ENCODE results near the gene CRISPLD2.

CRISPLD2 gene

GRCh38 chr16:84803146-84803545 lies 16.6 kb upstream of the CRISPLD2 start:
- ChIA-PET CTCF (no interaction called here), POLR2A (no interaction called here)
- Histone ChIP-seq H3K27ac (ENCODE audit: extremely low read depth, low read depth, low read length) (no peak overlapping the region), H3K4me3 (ENCODE audit: low read depth, low read length) (no peak overlapping the region), H3K4me1 (ENCODE audit: control insufficient read depth, insufficient read depth, low read length) (no peaks in the 10 kb centered on the region), H3K36me3 (ENCODE audit: control insufficient read depth in 2 of 2, insufficient read depth in 1 of 2, low read length in 2 of 2) (no peaks in the 10 kb centered on the region), H3K9me3 (ENCODE audit: control insufficient read depth, insufficient read depth, low read depth, low read length) (no peaks in the 10 kb centered on the region)
- TF ChIP-seq ZEB2 (tag by site-specific recombination; IDR thresholded peaks at IDR 0.05): no peak

- TF ChIP-seq ZNF660 (tag by site-specific recombination; IDR thresholded peaks at IDR 0.05) (no peak), YY1 (tag by site-specific recombination; IDR thresholded peaks at IDR 0.05) (no peak), PRDM10 (tag by site-specific recombination; IDR thresholded peaks at IDR 0.05) (0 out of 2 replicates have a peak, but pooled peaks have one; percentile 3)
- POLR2A ChIA-PET: no interaction called here
- Histone ChIP-seq H3K9me3 (ENCODE audit: control insufficient read depth, insufficient read depth, low read depth, low read length) (no peaks in the 10 kb centered on the region), H3K4me3 (ENCODE audit: low read depth, low read length) (no peak overlapping the region), H3K27ac (ENCODE audit: extremely low read depth, low read depth, low read length) (no peak overlapping the region), H3K36me3 (ENCODE audit: control insufficient read depth in 2 of 2, insufficient read depth in 1 of 2, low read length in 2 of 2) (no peaks in the 10 kb centered on the region), H3K4me1 (ENCODE audit: control insufficient read depth, insufficient read depth, low read length) (no peaks in the 10 kb centered on the region)
- CTCF ChIA-PET: no interaction called here
Observed at GRCh38 chr16:84804326-84804725, 15.5 kb upstream of the CRISPLD2 start.

GRCh38 chr16:84806256-84806889 lies 13.4 kb upstream of the CRISPLD2 start:
- H3K4me3 ChIP-seq (ENCODE audit: low read depth, low read length): peak overlapping the region; percentile 16
- TF ChIP-seq TRIM28 (IDR thresholded peaks at IDR 0.05; ENCODE audit: borderline replicate concordance, low read length) (0 out of 2 replicates have a peak, but pooled peaks have one; percentile 49), ZNF473 (tag by site-specific recombination; IDR thresholded peaks at IDR 0.05) (no peak)
- H3K9me3 ChIP-seq (ENCODE audit: control insufficient read depth, insufficient read depth, low read depth, low read length): no peaks in the 10 kb centered on the region
- H3K36me3 ChIP-seq (ENCODE audit: control insufficient read depth in 2 of 2, insufficient read depth in 1 of 2, low read length in 2 of 2): no peaks in the 10 kb centered on the region
- H3K4me1 ChIP-seq (ENCODE audit: control insufficient read depth, insufficient read depth, low read length): no peaks in the 10 kb centered on the region
- ChIA-PET POLR2A (interaction anchor here (0.6 to 1.4 kb wide), 2 partner anchors 13 to 921 kb away, joined by 5 read pairs; partner anchors contain the start of gene CRISPLD2), CTCF (interaction anchor here (0.7 kb wide), 1 partner anchor 21 kb away, joined by 3 read pairs; no protein-coding TSS in a partner anchor)
- H3K27ac ChIP-seq (ENCODE audit: extremely low read depth, low read depth, low read length): no peak overlapping the region; the same call in 1 of the 2 replicates

GRCh38 chr16:84806890-84807258 lies 12.9 kb upstream of the CRISPLD2 start:
- no peak overlapping the region; the same call in 1 of the 2 replicates for H3K27ac ChIP-seq (ENCODE audit: extremely low read depth, low read depth, low read length)
- CTCF ChIA-PET: interaction anchor here (0.7 kb wide), 1 partner anchor 21 kb away, joined by 3 read pairs; no protein-coding TSS in a partner anchor

More at GRCh38 chr16:84806890-84807258, 12.9 kb upstream of the CRISPLD2 start:
- H3K4me1 ChIP-seq (ENCODE audit: control insufficient read depth, insufficient read depth, low read length): no peaks in the 10 kb centered on the region
- no peaks in the 10 kb centered on the region for H3K9me3 ChIP-seq (ENCODE audit: control insufficient read depth, insufficient read depth, low read depth, low read length)
- POLR2A ChIA-PET: interaction anchor here (0.6 to 1.4 kb wide), 2 partner anchors 13 to 921 kb away, joined by 5 read pairs; partner anchors contain the start of gene CRISPLD2
- H3K4me3 ChIP-seq (ENCODE audit: low read depth, low read length): peak overlapping the region; percentile 8; the same call in 1 of the 2 replicates
- TF ChIP-seq ZNF26 (tag by site-specific recombination; IDR thresholded peaks at IDR 0.05): no peak
- H3K36me3 ChIP-seq (ENCODE audit: control insufficient read depth in 2 of 2, insufficient read depth in 1 of 2, low read length in 2 of 2): no peaks in the 10 kb centered on the region

All from HEK293 (cell line).